Peyer's patch (tissue), 4 donors: ENCODE data around the gene OMP. TPM values are rescaled to one million over a fixed set of nuclear protein-coding genes. Genes with fewer than 3 reads are reported as not detected.
A peak's percentile ranks its signal among the peaks of the same experiment; 100 is the strongest.

ENCODE experiments used
- DNase-seq, 3 donors: peaks; one replicate each; pipeline ENCODE4 v3.0.0-alpha.2; 2017 to 2019
- H3K27ac ChIP-seq, 4 donors: fragments of 200-600 bp; sonication (generic); one replicate each; pipeline ENCODE4 v1.5.1; 2016 to 2019
- H3K27me3 ChIP-seq, 2 donors: fragments of 200-600 bp; sonication (generic); one replicate each; pipeline ENCODE4 v1.5.1; 2019
- H3K36me3 ChIP-seq, 3 donors: fragments of 200-600 bp; sonication (generic); one replicate each; pipeline ENCODE4 v1.5.1; 2016 to 2019
- H3K4me1 ChIP-seq, 4 donors: fragments of 200-600 bp; sonication (generic); one replicate each; pipeline ENCODE4 v1.5.1; 2016 to 2019
- H3K4me3 ChIP-seq, 4 donors: fragments of 200-600 bp; sonication (generic); 1 replicate in 3 of 4; 2 replicates in 1 of 4; pipeline ENCODE4 v1.5.1; 2016 to 2019; ENCODE audit warnings: mild to moderate bottlenecking in 1 of 4
- H3K9me3 ChIP-seq, 4 donors: fragments of 200-600 bp; sonication (generic); one replicate each; pipeline ENCODE4 v1.5.1; 2016 to 2019; ENCODE audit warnings: mild to moderate bottlenecking in 1 of 4
- CTCF ChIP-seq, 6 experiments: fragments of 450-650 bp in 4 of 6; fragments of 200-600 bp in 2 of 6; sonication (generic) in 1 of 6; IDR thresholded peaks; one replicate each; pipeline ENCODE4 v1.5.1; 2017 to 2019; ENCODE audit warnings: antibody characterized with exemption in 6 of 6, mild to moderate bottlenecking in 3 of 6, moderate library complexity in 1 of 6
- POLR2A ChIP-seq, 2 donors: fragments of 450-650 bp; IDR thresholded peaks; one replicate each; pipeline ENCODE4 v1.5.1; 2017; ENCODE audit warnings: antibody characterized with exemption in 2 of 2, mild to moderate bottlenecking in 2 of 2, moderate library complexity in 2 of 2
- total RNA-seq, 4 donors: library from RNA; depleted of rRNA; stranded (reverse); fragments of >200 nt; gene quantifications; one replicate each; pipeline ENCODE4 v1.1.0, GENCODE V29; 2016

OMP gene
- total RNA-seq, 4 donors from 2014 or later = 11.2 to 44.3 (median 21.3) TPM

GRCh38 chr11:77062924-77063323 is 39.7 kb upstream of the OMP start:
- H3K27ac ChIP-seq = peak overlapping the region in 1 of 4 donors; percentile 23
- no peak for DNase-seq

GRCh38 chr11:77063407-77063806 is 39.2 kb upstream of the OMP start:
- TF ChIP-seq CTCF (IDR thresholded peaks at IDR 0.05) = no peak
- TF ChIP-seq POLR2A (IDR thresholded peaks at IDR 0.05) = no peak
- H3K27ac ChIP-seq = peak overlapping the region in 1 of 4 donors; percentile 23
- no peak overlapping the region for H3K4me3 ChIP-seq
- no peaks in the 10 kb centered on the region for H3K9me3 ChIP-seq
- peak in 1 of 3 donors; percentile 43 for DNase-seq
- H3K36me3 ChIP-seq = no peaks in the 10 kb centered on the region
- peaks cover 0 to 16% (median 4%) of the 10 kb centered on the region in 4 donors for H3K4me1 ChIP-seq
- H3K27me3 ChIP-seq = no peaks in the 10 kb centered on the region

More at GRCh38 chr11:77062924-77063323, 39.7 kb upstream of the OMP start:
- TF ChIP-seq CTCF (IDR thresholded peaks at IDR 0.05) = peak in 3 of 6 experiments; percentile 16 to 41 (median 36)
- no peak for TF ChIP-seq POLR2A (IDR thresholded peaks at IDR 0.05)
- Histone ChIP-seq H3K27me3 (no peaks in the 10 kb centered on the region), H3K4me1 (peaks cover 0 to 11% (median 4%) of the 10 kb centered on the region in 4 donors), H3K4me3 (no peak overlapping the region), H3K9me3 (no peaks in the 10 kb centered on the region), H3K36me3 (no peaks in the 10 kb centered on the region)

- H3K4me3 ChIP-seq = no peak overlapping the region
- H3K9me3 ChIP-seq = no peaks in the 10 kb centered on the region
- no peaks in the 10 kb centered on the region for H3K36me3 ChIP-seq
- DNase-seq = no peak
- H3K27me3 ChIP-seq = no peaks in the 10 kb centered on the region
- TF ChIP-seq POLR2A (IDR thresholded peaks at IDR 0.05) (no peak), CTCF (IDR thresholded peaks at IDR 0.05) (no peak)
- peaks cover 0 to 21% (median 4%) of the 10 kb centered on the region in 4 donors for H3K4me1 ChIP-seq
- H3K27ac ChIP-seq = peak overlapping the region in 1 of 4 donors; percentile 23
These were observed 38.8 kb upstream of the OMP start for GRCh38 chr11:77063861-77064260.

GRCh38 chr11:77064648-77065217 is 37.9 kb upstream of the OMP start:
- peak in 1 of 3 donors; percentile 40 for DNase-seq
- TF ChIP-seq CTCF (IDR thresholded peaks at IDR 0.05) (no peak), POLR2A (IDR thresholded peaks at IDR 0.05) (no peak)
- Histone ChIP-seq H3K27ac (no peak overlapping the region), H3K9me3 (no peaks in the 10 kb centered on the region), H3K4me1 (peaks cover 0 to 29% (median 4%) of the 10 kb centered on the region in 4 donors), H3K4me3 (no peak overlapping the region), H3K36me3 (no peaks in the 10 kb centered on the region), H3K27me3 (no peaks in the 10 kb centered on the region)

DNA sequence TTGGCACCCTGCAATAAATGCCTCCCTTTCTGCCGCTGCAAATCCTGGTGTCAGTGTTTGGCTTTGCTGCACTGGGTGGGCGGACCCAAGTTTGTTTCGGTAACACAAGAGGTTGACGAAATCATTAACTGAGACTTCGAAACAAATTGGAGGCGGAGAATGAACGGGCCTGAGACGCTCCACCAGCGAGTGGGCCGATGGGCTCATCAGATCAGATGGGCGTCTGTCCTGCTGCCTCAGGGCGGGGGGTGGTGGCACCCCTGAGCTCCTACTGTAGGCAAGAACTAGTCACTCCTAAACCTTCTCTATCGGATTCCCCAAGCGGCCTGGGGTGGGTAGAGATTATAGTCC is 36.8 kb upstream of the OMP start:
- Histone ChIP-seq H3K4me1 (peaks cover 0 to 40% (median 4%) of the 10 kb centered on the region in 4 donors), H3K9me3 (no peaks in the 10 kb centered on the region), H3K36me3 (no peaks in the 10 kb centered on the region), H3K27me3 (no peaks in the 10 kb centered on the region), H3K4me3 (peak overlapping the region; percentile 63 to 89 (median 84)), H3K27ac (peak overlapping the region; percentile 79 to 92 (median 89))
- DNase-seq = peak; percentile 26 to 71 (median 64)
- no peak for TF ChIP-seq CTCF (IDR thresholded peaks at IDR 0.05)
- TF ChIP-seq POLR2A (IDR thresholded peaks at IDR 0.05) = peak in 1 of 2 donors; percentile 14
